NCI-H146 treated with DMSO at 0.1 percent for 48 hours (cell line): ENCODE results near the gene CATSPER3.
"Not testable (repeated sequence)": the region's sequence is repeated elsewhere in the genome, so short reads cannot be mapped to it uniquely, and the experiment has no call there.

ENCODE experiments used
- DNase-seq: peaks from one replicate; lab custom pipeline; 2025; ENCODE audit not compliant: unreplicated experiment; lab: John Stamatoyannopoulos, UW

Gene CATSPER3

GRCh38 chr5:134975078-134975715 lies 7.5 kb downstream of the CATSPER3 start:
- DNase-seq = no peak

- no peak for DNase-seq
These were observed 8.1 kb downstream of the CATSPER3 start for GRCh38 chr5:134975843-134976242.

- DNase-seq = no peak
These were observed 9.1 kb downstream of the CATSPER3 start for GRCh38 chr5:134976841-134977240.

GRCh38 chr5:134979416-134979815 lies 11.7 kb downstream of the CATSPER3 start:
- DNase-seq = no peak

GRCh38 chr5:134982230-134982629 lies 14.5 kb downstream of the CATSPER3 start:
- DNase-seq = no peak

- no peak for DNase-seq
These were observed 21.6 kb downstream of the CATSPER3 start for GRCh38 chr5:134989266-134989830.

- DNase-seq = not testable (repeated sequence)
These were observed 22.5 kb downstream of the CATSPER3 start for GRCh38 chr5:134990183-134990582.

GRCh38 chr5:134992148-134992547 lies 24.4 kb downstream of the CATSPER3 start:
- DNase-seq = no peak

GRCh38 chr5:134993161-134993560 lies 25.5 kb downstream of the CATSPER3 start:
- no peak for DNase-seq

GRCh38 chr5:134994560-134995156 lies 27.0 kb downstream of the CATSPER3 start:
- no peak for DNase-seq

GRCh38 chr5:134995850-134996402 lies 28.2 kb downstream of the CATSPER3 start:
- DNase-seq = no peak

GRCh38 chr5:134997015-134997414 lies 29.3 kb downstream of the CATSPER3 start:
- no peak for DNase-seq

- DNase-seq = not testable (repeated sequence)
These were observed 30.4 kb downstream of the CATSPER3 start for GRCh38 chr5:134998068-134998467.

GRCh38 chr5:135004376-135004775 lies 36.7 kb downstream of the CATSPER3 start:
- no peak for DNase-seq

GRCh38 chr5:135005076-135005475 lies 37.4 kb downstream of the CATSPER3 start:
- DNase-seq = no peak

- DNase-seq = no peak
These were observed 39.6 kb downstream of the CATSPER3 start for GRCh38 chr5:135007305-135007704.

- no peak for DNase-seq
These were observed 40.1 kb downstream of the CATSPER3 start for GRCh38 chr5:135007749-135008363.

GRCh38 chr5:135008556-135008955 lies 40.8 kb downstream of the CATSPER3 start:
- no peak for DNase-seq

GRCh38 chr5:135008981-135009735 lies 41.5 kb downstream of the CATSPER3 start:
- DNase-seq = peak; percentile 83

GRCh38 chr5:135009736-135010501 lies 42.2 kb downstream of the CATSPER3 start:
- DNase-seq = no peak
